Measurements from ENCODE around the gene PANX1.

Gene PANX1

DNA sequence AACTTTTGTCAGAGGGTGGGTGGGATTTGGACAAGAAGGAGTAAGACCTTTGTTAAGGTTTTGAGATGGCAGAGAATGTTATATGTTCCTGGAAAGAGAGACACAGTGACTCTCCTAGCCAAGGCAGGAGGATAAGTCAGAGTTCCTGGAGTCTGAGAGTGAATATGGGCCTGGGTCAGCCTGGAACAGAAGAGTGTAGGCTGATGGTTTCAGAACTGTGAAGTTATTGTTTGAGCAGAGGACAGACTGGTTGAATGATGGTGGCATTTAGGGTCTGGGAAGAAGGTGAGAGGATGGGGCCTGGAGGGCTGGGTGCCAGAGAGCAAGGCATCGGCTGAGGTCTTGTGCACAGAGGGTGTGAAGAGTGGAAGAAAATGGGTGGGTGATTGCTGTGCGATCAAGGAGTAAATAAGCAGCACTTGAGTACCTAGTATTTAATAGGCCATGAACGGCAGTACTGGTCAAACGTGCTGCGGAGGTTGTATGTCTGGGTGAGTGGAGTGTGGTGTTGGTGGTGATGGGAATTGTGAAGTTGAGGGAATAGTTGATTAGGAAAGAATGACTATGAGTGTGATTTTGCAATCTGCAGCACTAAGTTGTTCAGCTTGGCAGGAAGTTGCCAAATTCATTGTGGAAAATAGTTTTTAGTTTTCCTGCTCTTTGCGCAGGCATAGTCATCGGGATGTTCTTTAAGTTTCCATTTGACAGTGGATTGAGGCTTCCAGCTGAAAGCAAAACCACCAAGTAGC lies 1.8 kb downstream of the PANX1 start:
- DNase-seq, result no peak

DNA sequence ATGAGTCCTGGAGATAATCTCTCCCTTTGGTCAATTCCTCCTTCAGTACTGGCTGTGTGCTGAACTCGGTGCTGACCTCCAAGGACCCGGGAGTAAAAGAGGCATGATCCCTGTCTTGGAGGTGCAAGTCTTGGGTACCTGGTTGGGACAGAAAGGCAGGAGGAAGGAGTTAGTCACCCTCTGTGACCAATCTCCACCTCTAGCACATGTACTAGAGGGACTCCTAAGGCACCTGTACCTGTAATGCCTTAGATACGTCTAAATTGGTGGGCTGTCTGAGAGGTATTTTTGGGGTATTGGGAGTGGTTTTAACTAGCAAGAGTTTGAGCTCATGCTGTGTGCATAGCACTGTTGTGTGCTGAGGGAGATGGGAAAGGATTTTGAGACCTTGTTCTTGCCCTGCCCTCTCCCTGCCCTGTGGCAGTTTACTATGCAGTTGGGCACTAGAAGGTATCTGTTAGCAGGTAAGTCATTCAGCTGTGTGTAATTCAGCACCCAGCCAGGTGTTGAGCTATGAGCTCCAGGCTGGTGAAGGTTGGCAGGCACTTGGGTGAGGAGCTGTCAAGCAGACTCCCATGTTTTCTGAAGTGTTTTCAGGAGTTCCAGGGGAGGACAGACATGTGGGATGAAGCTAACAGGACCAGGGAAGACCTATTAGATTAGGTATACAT lies 2.5 kb downstream of the PANX1 start:
- DNase-seq, result no peak

DNA sequence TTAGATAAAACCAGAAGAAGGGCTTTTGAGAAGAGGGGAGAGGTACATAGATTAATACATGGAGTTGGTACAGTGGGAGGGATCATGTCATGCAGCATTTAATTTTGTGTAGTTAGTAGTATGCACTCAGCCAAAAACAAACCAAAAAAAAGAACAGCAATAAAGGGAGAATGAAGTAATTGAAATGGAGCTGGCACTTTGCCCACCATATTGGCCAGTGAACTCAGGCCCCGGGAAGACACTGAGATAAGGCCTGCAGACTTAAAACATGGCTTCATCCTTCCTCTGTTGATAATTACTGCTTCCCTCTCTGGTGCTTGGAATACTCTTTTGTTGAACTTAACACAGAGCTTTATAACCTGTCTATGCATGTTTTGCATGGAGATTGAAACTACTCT lies 3.1 kb downstream of the PANX1 start:
- no peak for DNase-seq

DNA sequence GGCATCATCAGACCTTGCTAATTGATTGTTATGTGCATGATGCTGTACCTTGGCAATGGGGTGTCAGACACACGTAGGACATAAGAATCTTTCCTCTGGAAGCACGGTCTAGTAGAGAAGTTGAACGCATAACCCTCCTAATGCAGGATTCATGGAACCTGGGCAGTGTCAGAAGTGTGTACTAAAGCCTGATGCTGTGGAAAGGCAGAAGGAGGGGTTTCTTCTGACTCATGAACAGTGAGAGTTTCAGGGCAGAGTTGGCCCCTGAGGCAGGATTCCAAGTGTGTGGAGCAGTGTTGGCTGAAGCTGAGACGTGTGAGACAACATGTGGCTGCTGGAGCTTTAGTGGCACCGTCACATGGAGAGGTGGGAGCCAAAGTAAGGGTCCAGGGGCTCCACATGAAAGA lies 3.5 kb downstream of the PANX1 start:
- no peak for DNase-seq

DNA sequence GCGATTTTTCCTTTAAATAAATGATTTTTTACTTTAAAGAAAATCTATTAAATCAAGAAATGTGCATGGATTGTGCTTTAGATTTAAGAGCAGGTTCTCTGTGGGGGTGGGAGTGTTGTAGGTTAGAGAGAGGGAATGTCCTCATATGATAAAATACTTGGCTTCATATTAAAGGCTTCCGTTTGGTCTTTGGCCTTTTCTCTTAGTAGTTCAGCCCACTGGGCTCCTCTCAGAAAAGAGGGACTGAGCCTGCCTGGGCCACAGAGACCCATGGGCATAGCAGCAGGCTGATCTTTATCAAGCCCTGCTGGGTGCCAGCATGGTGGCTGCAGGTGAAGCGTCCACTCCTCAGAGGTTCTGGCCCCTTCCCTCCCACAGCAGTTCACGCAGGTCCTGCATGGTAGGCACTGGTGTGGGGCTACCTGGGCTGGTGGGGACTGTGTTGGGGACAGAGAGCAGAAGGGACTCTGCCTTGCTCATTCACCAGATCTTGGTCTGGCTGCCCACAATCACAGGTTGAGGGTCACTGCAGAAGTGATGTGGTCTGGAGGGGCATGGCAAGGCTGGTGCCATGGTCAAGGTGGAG lies 4.3 kb downstream of the PANX1 start:
- no peak for DNase-seq

DNA sequence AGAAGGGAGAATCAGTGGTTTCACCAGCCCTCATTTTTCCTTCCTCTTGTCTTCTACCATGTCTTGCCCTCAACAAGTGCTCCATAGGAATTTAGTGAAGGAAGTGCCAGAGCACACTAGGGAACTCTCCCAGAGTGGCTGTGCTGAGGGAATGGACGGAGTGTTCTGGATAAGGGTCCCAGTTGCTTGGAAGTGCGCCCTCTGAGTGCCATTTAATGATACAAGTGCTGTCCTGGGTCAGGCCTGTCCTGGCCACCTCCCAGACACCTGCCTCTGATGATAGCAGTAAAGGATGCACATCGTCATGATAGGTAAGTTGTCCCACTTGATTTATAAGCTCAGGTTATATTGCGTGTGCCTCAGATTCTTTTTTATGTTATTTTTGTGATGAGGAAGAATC lies 5.1 kb downstream of the PANX1 start:
- DNase-seq, result no peak

DNA sequence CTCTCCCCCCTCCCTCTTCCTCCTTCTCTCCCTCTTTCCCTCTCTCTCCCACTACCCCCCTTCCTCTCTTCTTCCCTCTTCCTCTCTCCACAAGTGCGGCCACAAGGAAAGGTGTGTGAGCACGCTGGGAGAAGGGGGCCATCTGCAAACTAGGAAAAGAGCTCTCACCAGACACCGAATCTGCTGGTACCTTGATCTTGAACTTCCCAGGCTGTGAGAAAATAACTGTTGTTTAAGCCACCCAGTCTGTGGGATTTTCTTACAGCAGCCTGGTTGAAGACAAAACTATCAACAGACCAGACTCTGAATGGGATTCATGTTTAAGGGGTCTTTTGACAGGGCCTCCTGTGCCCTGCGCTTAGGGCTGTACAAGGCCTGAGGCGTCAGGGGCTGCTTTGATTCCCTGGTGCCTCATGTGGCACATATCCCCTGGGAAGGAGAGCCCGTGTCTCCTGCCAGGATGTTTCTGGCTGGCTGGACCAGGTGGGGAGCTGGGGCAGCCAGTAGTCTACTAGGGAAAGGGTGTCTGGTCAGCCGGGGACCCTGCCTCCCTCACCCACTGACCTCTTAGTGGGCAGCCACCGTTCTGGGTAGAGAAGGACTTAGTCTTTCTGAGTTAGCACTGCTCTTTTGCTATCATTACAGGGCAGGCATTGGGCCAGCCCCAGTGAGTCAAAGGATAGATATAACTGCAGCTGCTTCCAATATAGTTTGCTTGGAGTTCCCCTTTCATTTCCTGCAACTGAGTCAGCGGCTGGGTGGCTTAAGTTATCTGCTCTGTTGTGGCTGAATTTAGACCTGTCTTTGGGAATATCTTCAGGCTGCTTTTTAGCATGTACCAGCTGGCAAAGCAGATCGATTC lies 6.2 kb downstream of the PANX1 start:
- no peak for DNase-seq

DNA sequence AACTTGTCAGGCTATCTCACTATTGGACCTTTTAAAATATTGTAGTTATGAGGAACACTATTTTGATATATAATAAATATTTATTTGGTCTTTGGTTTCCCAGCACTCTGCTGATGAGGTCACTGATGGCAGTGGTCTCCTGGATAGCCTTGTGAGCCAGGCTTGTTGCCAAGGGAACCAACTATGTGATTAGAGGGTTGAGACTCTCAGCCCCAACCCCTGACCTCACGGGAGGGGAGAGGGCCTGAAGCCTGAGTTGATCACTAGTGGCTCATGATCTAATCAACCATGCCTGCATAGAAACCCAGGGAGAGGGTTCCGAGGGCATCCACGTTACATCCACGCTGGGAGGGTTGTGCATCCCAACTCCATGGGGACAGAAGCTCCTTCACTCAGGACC lies 10.8 kb downstream of the PANX1 start:
- no peak for DNase-seq

DNA sequence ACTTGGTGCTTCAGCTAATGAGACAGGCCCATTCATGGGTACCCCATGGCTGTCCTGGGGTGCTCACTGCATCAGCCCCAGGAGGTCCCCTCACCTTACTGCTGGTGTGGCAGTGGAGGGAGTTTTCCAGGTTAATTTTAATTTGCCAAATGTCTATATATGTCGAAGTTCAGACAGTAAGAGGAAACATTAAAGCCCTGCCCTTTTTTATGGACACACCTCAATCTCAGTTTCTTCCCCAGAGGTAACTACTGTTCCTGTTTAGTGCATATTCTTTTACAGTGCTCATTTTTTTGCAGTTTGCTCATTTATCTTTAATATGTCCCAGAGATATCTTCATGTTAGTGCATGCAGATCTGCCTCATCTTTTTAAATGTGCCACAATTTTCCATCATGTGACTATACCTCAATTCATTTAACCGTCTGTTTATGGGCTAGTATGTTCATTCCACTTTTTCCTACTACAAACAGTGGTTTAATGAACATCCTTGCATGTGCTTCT lies 11.6 kb downstream of the PANX1 start:
- DNase-seq, result no peak

DNA sequence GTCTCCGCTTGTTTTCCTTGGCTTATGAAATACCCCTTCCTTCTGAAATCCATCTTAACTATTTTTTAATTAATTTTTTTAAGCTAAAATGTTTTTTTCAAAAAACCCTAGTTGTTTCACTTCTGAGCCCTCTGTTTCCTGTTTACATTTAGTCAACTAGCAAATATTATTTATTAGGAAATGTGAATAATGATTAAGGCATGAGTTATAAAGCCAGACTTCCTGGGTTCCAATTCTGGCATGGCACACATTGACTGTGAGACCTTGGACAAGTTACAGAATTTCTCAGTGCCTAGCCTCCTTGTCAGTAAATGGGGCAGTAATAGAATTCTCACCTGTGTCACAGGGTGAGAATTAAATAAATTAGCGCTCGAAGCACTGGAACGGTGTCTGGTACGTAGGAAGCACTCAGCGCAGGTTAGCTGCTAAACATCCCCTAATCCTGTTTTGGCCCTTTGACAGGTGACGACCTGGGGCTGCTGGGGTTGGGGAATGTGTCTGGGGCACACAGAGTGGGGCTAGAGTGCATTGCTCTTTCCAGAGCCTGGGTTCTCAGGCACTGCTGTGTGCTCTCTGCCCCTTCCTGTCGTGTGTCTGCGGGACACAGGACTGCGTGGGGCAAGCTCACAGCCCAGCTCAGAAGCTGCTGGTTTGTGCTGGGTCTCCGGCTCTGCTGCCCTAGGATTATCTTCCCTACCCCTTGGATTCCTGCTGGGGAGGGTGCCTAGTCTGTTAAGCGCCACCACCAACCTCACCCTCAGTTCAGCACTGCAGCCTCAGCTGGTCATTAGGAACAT lies 13.1 kb downstream of the PANX1 start:
- no peak for DNase-seq

DNA sequence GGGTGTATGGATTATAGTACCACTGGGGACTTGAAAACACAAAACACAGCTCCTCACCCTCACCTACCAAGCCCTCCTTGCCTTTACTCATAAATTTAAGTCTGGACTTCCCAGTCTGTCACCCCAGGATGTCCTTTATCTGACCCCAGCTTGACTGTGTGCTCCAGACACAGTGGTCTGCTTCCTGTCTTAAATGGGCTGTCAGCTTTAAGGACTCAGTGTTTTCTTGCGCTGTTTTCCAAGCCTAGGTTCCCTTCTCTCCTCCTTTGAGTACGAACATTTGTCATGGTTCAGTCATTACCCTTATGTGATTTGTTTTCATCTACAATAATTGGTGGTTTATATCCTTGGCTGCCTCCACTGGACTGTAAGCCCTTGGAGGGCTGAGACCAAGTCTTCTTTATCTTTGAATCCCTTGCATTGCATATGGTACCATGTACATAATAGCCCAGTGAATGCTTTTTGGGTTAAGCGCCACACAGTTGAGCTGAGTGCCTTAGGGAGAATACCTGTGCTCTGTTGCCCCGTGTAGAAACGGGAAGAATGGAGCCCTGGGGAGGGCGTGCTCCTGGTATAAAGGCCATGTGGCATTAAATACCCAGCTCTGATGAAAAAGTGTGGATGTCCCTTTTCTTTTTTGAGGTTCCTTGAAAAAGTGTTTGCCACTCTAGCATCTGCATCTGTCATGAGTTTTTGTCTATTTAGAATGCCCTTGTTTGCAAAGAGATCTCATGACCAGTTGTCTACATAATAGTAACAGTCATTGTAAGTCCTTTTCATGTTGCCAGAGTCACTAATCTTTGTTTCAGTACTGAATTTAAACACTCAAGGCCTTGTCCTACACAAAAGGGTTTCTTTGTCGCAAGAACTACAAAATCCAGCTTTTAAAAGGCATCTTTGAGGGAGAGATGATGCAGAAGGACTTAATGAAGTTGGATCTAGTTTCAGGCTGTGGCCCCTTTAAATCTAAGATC lies 14.0 kb downstream of the PANX1 start:
- no peak for DNase-seq

DNA sequence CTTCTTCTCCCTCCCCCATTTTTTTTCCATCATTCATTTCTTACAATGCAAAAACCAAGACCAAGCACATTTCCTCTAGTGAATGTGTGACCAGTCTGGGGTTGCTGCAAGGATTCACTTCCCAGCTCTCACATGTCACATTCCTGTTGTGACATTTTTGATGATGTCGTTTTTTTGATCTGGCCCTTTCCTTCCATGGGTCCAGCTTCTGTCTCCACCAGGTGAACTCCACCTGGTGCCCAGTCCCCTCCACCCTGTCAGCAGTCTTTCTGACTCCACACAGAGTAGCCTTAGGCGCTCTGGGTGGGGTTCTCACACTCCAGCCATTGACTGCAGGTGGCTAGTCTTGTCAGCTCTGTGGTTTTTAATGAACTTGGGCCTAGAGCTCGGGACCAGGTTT lies 15.6 kb downstream of the PANX1 start:
- DNase-seq, result no peak

DNA sequence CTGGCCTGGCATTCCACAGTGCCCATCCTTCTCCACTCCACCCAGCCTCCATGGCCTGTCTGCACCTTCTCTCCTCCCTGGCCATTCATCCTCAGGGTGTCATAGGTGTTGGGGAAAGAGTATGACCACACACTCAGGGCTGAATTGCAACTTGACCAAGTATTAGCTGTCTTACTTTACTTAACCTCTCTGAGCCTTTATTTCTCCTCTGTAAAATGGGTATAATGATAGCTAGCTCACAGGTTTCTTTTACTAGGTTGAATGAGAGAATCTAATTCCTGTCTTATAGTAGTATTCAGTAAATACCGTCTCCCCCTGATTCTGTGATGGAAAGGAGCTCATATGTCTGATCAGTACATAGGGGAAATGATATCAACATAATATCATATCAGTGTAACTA lies 16.0 kb downstream of the PANX1 start:
- DNase-seq, result no peak

DNA sequence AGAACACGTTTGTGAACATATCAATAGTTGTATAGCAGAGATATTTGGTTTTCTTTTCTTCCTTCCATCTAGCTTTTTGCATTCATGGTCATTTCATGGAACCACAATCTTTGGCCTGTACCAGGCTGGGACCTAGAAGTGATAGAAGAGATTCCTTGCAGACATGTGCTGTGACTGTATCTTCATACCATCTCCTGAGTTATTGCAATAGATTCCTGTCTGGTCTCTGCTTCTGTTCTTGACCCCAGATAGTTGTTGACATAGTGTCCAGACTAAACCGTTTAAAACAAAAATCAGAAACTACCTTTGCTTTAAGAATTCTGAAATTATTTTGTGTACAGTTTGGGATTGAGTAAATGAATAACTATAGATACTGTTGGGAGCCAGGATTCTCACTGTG lies 16.8 kb downstream of the PANX1 start:
- no peak for DNase-seq

DNA sequence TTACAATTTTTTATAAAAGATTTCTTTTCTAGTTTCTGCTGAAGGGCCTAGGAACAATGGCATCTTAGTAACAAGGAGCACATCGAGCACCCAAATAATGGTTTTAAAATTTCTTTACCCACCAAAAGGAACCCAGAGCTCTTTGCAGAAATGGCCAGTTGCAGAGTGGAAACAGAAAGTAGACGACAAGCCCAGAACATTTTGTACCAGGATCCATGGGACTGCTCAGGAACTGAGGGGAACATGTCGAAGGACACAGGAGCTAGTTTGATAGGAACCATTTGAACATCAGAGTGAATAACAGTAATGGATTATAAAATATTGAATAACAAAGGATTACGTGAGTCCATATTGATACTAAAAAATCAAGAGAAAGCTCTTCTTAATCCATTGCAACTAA lies 17.3 kb downstream of the PANX1 start:
- DNase-seq, result no peak

DNA sequence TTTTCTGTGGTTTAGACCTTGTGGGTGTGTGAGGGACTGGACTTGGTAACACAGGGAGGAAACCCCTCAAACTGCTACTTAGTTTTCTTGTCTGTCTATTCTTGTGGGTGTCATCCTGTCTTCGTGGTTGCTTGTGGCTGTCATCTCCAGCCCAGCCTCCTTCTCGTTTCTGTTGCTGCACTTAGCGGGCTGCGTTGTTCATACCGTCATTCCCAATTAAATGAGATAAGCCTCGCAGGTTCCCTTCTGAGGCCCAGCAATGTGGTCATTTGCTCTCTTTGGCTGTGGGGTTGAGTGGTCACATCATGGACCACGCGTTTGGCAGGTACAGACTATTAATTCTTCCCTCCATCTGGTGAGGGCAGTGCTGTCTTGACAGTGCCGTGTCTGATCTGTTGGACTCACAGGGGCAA lies 18.8 kb downstream of the PANX1 start:
- no peak for DNase-seq

DNA sequence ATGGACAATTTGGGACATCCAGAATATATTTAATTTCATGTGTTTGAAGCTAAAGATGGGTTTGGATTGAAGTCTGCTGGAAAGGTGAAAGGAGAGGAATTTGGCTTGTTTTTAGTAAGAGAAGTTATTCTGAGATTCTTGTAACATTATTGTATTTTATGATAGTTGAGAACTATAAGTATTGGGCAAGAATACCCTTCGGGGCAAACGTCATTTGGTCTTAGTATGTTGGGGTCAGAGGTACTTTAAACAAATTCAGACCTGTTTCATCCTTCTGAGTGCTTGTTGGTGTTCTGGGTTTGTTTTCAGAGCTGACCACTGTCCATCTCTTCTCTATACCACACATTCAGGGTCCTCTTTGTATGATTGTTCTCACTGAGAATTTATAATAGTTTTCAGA lies 19.5 kb downstream of the PANX1 start:
- no peak for DNase-seq

DNA sequence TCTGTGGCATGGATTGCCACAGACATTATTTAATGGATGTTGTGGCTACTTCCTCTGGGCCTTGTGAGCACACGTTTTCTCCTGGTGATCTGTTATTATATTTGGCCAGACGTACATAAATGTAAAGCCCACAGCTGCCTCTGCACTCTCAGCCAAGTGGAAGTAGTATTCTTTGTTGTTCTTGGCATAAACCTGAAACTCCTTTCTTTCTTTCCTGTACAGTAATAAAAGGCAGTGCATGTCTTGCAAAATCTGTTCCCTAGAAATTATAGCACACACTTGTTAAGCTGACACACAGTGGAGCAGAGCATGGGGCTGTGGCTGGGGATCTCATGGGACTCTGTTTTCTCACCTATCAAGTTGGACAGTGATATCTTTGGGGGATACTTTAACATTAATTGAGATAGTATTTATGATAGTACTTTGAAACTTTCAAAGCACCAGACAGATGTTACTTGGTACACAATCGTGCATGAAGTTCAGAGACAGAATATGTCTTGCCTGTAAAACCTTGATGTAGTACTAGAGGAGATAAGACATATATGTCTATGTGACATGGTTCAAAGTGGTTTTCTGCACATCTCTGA lies 20.9 kb downstream of the PANX1 start:
- no peak for DNase-seq

DNA sequence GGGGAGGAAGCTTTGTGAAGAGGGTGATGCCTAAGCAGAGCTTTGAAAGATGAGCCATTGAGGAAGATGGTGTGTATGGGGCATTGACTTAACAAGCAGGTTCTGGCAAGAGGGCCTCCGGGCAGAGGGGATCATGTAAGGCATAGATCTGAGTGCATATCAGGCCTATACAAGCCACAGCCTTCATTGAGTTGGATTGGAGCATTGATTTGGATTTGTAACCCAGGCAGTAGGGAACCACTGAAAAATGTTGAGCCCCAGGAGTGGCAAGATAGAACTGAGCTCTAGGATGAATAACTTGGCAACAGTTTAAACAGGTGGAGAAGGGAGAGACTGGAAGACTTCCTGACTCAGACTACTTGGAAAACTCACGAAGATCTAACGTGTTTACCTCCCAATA lies 21.4 kb downstream of the PANX1 start:
- no peak for DNase-seq

Data from cortex of kidney (tissue), 1 donor.